SK-N-MC (cell line): ENCODE data around the gene LCT.

Experiments used
- EZH2 ChIP-seq: fragments of 200-600 bp; sonication (generic); IDR thresholded peaks from one replicate; pipeline ENCODE4 v1.6.1; 2017; ENCODE audit warnings: antibody characterized with exemption
- FOXP2 ChIP-seq: optimal IDR thresholded peaks from 2 replicates; pipeline ENCODE3; 2011; ENCODE audit warnings: mild to moderate bottlenecking, moderate library complexity; ENCODE audit not compliant: insufficient read depth; ENCODE audit errors: extremely low read length, control extremely low read depth
- POLR2AphosphoS5 ChIP-seq: IDR thresholded peaks from 2 replicates; pipeline ENCODE4 v1.6.1; 2012; ENCODE audit warnings: mild to moderate bottlenecking, low read depth, low read length, borderline replicate concordance

DNA sequence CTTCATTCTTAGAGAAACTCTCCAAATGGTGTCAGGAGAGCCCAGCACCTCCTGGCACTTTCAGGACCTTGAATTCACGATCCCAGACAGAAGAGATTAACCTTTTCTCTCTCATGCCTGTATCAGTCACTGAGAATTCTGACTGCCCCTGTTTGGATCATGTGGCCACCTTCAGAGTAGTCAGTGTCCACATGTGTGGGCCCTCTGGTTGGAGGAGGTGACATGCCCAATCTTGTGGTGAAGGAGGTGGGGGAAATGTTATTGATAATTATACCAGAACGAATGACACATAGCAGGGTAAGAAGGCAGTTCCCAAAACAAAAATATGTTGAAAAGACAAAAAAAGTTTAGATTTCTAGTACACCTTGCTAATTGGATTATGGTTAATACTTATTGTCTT is 63.7 kb downstream of the LCT start:
- no peak for TF ChIP-seq EZH2
- no peak for TF ChIP-seq POLR2AphosphoS5
- no peak for TF ChIP-seq FOXP2
